Measurements from ENCODE around the gene RBM23.
A peak's percentile ranks its signal among the peaks of the same experiment; 100 is the strongest.
"Not testable (repeated sequence)": the region's sequence is repeated elsewhere in the genome, so short reads cannot be mapped to it uniquely, and the experiment has no call there.

The RBM23 gene

GRCh38 chr14:22864979-22865378 is 54.0 kb downstream of the RBM23 start:
- DNase-seq: no peak

GRCh38 chr14:22861651-22862050 is 57.3 kb downstream of the RBM23 start:
- DNase-seq: no peak

- not testable (repeated sequence) for DNase-seq
These were observed 58.6 kb downstream of the RBM23 start for GRCh38 chr14:22860377-22860776.

GRCh38 chr14:22856428-22856827 is 62.5 kb downstream of the RBM23 start:
- no peak for DNase-seq

- DNase-seq: no peak
These were observed 63.8 kb downstream of the RBM23 start for GRCh38 chr14:22854963-22855724.

GRCh38 chr14:22854296-22854695 is 64.7 kb downstream of the RBM23 start:
- not testable (repeated sequence) for DNase-seq

GRCh38 chr14:22852940-22853767 is 65.8 kb downstream of the RBM23 start:
- DNase-seq: peak; percentile 97 to 98

DNA sequence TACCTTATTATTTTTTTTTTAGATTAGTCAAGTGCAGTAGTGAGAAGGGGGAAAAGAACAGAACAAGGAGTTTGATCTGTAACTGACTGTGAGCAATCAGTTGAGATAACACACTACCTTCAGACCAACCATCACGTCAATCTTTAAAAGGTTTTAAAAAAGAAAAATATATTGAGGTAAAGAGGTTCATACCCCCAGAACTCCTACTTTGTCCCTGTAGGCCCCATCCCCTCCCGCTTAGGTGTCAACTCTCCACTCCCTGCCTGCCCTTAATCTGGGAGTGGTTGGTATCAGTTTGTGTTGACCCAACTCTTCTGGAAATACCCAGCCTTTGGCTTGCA is 66.4 kb downstream of the RBM23 start:
- DNase-seq: no peak

- not testable (repeated sequence) for DNase-seq
These were observed 66.8 kb downstream of the RBM23 start for GRCh38 chr14:22852178-22852577.

DNA sequence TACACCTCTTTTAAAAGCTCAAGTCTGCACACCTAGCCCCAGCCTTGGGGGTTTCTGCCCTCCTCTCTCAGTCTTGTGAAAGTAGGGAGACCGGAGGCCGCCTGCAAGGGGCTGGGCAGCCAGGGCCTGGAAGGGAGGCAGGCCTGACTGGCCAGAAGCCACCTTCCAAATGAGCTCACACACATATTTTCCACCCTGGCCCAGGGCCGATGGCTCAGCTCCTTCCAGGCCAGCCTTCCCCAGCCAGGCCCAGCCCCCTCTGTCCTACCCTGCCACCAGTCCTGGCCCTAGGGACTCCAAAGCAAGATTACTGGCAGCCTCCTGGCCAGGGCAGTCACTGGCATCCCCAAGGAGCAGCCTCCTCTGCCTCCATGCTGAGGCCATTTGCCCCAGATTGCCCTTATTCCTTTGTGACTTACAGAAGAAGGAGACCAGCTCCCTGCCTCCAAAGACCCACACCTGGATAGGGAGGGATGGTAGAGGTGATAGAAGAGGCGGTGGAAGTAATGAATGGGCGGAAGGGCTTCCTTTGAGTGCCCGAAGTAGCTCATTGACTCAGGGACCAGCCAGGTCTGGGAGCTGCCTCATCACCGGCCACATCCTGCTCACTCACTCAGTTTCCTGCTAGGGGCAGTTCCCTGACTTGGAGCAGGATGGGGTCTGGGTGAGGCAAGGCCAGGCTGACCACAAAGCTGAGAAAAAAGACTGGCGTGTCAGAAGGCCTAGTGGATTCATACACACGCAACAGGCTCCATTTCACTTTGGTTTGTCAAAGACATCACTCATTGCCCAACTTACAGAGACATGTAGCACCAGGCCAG is 67.8 kb downstream of the RBM23 start:
- DNase-seq: peak in 1 of 2 donors; percentile 32

GRCh38 chr14:22849212-22849819 is 69.6 kb downstream of the RBM23 start:
- DNase-seq: no peak

- DNase-seq: no peak
These were observed 70.4 kb downstream of the RBM23 start for GRCh38 chr14:22848351-22849164.

DNA sequence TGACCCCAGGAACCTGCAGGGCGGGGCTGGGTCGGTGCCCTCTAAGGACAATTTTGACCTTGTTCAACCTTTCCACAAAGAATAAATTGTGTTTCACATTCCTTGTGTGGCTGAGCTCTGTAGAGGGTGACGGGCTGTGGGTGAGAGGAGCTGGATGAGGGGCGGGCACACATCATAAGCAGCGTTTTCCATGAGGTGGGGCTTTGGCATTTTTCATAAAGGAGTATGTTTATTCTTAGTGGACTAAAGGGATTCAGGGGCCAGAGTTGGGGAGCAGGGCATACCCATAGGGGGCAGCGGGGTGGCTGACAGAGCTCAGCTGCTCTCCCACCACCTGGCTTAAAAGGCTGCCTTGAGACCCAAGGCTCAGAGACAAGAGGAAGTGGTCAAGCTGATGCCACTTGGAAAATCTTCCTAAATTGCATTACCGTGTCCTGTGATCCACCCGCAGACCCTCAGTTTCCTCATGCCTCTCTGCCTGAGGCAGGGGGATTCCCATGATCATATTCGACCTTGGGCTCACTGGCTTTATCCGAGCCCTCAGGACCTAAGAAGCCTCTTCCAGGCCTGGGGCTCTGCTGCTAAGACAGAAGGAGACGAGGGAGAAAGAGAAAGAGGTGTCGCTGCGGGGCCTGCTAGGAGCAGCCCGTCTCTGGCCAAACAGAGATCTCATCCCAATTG is 71.1 kb downstream of the RBM23 start:
- no peak for DNase-seq

GRCh38 chr14:22846811-22847307 is 72.1 kb downstream of the RBM23 start:
- no peak for DNase-seq

DNA sequence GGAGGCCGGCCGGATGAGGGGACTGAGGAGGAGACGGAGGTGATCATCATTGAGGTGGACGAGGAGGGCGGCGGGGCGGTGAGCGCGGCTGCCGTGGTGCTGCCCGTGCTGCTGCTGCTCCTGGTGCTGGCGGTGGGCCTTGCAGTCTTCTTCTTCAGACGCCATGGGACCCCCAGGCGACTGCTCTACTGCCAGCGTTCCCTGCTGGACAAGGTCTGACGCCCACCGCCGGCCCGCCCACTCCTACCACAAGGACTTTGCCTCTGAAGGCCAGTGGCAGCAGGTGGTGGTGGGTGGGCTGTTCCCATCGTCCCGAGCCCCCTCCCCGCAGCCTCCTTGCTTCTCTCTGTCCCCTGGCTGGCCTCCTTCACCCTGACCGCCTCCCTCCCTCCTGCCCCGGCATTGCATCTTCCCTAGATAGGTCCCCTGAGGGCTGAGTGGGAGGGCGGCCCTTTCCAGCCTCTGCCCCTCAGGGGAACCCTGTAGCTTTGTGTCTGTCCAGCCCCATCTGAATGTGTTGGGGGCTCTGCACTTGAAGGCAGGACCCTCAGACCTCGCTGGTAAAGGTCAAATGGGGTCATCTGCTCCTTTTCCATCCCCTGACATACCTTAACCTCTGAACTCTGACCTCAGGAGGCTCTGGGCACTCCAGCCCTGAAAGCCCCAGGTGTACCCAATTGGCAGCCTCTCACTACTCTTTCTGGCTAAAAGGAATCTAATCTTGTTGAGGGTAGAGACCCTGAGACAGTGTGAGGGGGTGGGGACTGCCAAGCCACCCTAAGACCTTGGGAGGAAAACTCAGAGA is 72.9 kb downstream of the RBM23 start:
- no peak for DNase-seq

GRCh38 chr14:22845103-22845394 is 73.9 kb downstream of the RBM23 start:
- no peak for DNase-seq

DNA sequence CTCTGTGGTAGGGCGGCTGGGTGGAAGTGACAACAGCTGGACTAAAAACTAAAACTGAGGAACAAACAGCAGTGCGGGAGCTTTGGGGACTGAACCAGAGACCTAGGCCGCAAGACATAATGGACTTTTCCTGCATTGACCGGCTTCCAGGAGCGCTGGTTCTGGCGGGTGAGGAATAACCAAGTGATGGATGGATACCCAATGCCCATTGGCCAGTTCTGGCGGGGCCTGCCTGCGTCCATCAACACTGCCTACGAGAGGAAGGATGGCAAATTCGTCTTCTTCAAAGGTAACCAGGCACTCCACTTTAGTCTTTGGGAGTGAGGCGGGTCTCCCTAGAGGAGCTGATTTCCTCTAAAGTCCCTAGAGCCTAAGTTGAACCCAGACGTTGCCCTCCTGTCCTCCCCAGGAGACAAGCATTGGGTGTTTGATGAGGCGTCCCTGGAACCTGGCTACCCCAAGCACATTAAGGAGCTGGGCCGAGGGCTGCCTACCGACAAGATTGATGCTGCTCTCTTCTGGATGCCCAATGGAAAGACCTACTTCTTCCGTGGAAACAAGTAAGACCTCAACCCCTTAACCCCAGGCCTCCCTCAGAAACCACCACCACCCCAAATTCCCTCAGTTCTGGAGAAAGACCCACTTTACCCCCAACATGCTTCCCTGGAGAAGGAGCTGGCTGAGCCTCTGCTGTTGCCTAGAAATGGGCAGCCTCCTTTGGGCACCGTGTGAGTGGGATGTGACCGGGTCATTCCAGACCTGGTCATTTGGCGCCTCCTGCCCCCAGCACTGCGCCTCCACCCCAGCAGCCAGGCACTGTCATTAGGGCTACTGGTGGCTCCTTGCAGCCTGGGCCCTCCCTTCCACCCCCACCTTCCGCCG is 74.5 kb downstream of the RBM23 start:
- no peak for DNase-seq

All from stimulated activated CD4-positive, alpha-beta T cell treated with anti-CD3 and anti-CD28 coated beads, Interleukin-2, amount 100 ng/mL, for 24 hours (primary cell).